Measurements from ENCODE around the gene AFF3.
"Not testable (repeated sequence)": the region's sequence is repeated elsewhere in the genome, so short reads cannot be mapped to it uniquely, and the experiment has no call there.

AFF3 gene

GRCh38 chr2:100142393-100142792 is at the start of gene AFF3:
Gene AFF3 (minus strand): TSS chr2:100142590. CDS start chr2:100104454, 38,136 bp downstream.
- no peak for DNase-seq

- no peak for DNase-seq
These were observed 47.0 kb upstream of the AFF3 start for GRCh38 chr2:100189387-100189786.

- no peak for DNase-seq
These were observed 45.9 kb upstream of the AFF3 start for GRCh38 chr2:100188326-100188725.

- DNase-seq, result no peak
These were observed 43.7 kb upstream of the AFF3 start for GRCh38 chr2:100186126-100186525.

GRCh38 chr2:100185516-100185915 is 43.1 kb upstream of the AFF3 start:
- no peak for DNase-seq

- no peak for DNase-seq
These were observed 42.7 kb upstream of the AFF3 start for GRCh38 chr2:100185105-100185504.

- DNase-seq, result no peak
These were observed 41.8 kb upstream of the AFF3 start for GRCh38 chr2:100184055-100184737.

- DNase-seq, result no peak
These were observed 40.3 kb upstream of the AFF3 start for GRCh38 chr2:100182494-100183361.

GRCh38 chr2:100180503-100180902 is 38.1 kb upstream of the AFF3 start:
- no peak for DNase-seq

- DNase-seq, result no peak
These were observed 37.4 kb upstream of the AFF3 start for GRCh38 chr2:100179806-100180205.

- no peak for DNase-seq
These were observed 36.5 kb upstream of the AFF3 start for GRCh38 chr2:100178864-100179263.

GRCh38 chr2:100178085-100178788 is 35.8 kb upstream of the AFF3 start:
- DNase-seq, result peak; percentile 15

GRCh38 chr2:100176925-100177324 is 34.5 kb upstream of the AFF3 start:
- no peak for DNase-seq

- no peak for DNase-seq
These were observed 31.6 kb upstream of the AFF3 start for GRCh38 chr2:100174026-100174431.

- no peak for DNase-seq
These were observed 24.3 kb upstream of the AFF3 start for GRCh38 chr2:100166701-100167100.

GRCh38 chr2:100163605-100164004 is 21.2 kb upstream of the AFF3 start:
- no peak for DNase-seq

- no peak for DNase-seq
These were observed 19.7 kb upstream of the AFF3 start for GRCh38 chr2:100161945-100162620.

GRCh38 chr2:100160396-100160795 is 18.0 kb upstream of the AFF3 start:
- no peak for DNase-seq

- DNase-seq, result not testable (repeated sequence)
These were observed 9.4 kb upstream of the AFF3 start for GRCh38 chr2:100151832-100152231.

- DNase-seq, result no peak
These were observed 8.9 kb upstream of the AFF3 start for GRCh38 chr2:100151310-100151709.

- no peak for DNase-seq
These were observed 6.5 kb upstream of the AFF3 start for GRCh38 chr2:100148883-100149282.

- DNase-seq, result no peak
These were observed 4.2 kb upstream of the AFF3 start for GRCh38 chr2:100146657-100146960.

All from NCI-H2171 treated with DMSO at 0.1 percent for 48 hours (cell line).